ENCODE data around the gene TANC1.

Gene TANC1

DNA sequence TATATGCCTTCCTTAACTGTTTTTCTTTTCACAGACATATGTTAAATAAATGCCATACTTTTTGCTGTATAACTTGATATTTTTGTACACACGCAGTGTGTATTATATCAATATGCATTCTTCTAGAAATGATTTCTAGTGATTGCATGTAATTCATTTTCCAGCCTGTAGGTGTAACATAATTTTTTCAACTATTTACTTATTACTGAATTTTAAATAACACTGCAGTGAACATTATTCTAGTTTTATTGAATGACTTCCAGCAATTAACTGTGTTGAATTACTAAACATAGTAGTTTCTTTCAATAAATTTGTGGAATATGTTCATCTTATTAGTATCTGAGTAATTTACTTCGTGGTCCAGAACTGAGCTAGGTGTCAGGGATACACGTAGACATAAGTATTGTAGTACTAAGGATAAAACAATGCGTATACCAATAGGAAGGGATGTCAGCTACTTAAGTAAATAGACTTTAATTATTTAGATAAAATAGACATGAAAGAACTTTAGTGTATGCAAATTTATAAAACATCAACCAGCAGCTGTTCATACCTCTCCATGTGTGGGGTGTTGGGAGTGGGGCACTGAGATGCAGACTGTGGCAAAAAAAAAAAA is 28.0 kb downstream of the TANC1 start:
- DNase-seq, result no peak

DNA sequence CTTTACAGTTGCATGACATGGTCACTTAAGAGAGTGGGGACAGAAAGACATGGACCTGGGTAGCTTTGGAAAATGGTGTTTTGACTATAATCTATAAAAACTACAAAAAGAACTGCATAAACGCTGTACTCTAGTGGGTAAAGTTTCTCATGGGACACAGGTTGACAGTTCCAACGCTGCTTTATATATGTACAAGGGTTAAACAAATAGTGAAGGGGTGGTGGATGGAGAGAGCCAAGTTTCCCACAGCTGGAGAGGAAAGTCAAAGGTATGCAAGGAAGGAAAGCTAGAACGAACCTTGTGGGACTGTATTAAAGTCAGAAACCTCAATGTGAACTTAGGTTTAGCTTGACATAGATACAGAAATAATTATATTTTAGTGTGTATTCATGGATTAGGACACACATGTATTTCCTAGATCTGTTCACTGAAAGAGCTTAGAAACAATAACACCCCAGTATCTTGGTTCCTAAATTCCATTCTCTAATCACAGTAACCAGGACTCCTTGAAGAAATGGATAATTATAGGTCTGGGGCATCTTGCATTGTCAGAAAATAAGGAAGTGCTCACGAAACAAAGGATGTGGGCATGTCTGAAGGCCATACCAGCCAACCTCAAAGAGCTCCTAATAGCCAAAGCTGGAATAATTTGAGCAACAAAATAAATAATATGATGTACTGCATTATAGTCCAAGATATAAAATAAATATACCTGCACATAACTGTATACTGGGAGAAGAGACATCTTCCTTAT is 28.8 kb downstream of the TANC1 start:
- no peak for DNase-seq

GRCh38 chr2:158998551-158999248 is 30.3 kb downstream of the TANC1 start:
- no peak for DNase-seq

DNA sequence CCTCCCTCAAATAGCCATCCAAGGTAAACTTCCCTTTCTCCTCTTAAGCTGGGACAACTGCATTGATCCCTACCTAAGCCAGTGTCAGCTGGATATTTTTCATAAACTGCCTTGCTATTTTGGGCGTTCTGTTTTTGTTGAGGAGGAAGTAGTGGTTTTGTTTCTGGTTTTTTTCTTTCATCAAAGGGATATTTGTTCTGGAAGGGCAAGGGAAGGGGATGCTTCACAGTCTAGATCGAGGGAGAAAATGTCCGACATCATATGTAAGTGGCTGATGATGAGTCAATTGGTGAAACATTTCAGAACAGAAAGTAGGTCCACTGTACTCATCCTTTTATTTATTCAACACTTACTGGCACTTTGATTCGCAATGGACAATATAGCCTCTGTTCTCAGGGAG is 31.0 kb downstream of the TANC1 start:
- DNase-seq, result peak; percentile 48

DNA sequence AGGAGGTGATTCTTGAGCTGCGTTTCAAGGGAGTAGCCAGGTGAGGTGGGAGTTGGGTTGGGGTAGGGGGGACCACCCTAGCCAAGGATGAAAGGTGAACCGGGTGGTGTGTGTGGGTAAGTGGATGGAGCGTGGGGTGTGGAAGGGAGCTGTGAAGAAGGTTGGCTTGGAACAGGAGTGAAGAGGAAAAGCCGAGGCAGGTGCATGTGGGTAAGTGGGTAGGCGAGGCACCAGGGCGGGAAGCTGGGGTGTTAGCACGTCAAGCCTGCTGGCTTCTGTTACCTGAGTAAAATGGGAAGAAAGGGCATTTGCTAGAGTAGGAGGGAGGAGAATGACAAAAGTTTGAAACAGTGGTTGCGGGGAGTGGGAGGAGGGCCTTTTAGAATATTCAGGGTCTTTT is 31.6 kb downstream of the TANC1 start:
- DNase-seq, result no peak

GRCh38 chr2:159002462-159003111 is 34.1 kb downstream of the TANC1 start:
- no peak for DNase-seq

GRCh38 chr2:159003555-159003954 is 35.1 kb downstream of the TANC1 start:
- DNase-seq, result no peak

DNA sequence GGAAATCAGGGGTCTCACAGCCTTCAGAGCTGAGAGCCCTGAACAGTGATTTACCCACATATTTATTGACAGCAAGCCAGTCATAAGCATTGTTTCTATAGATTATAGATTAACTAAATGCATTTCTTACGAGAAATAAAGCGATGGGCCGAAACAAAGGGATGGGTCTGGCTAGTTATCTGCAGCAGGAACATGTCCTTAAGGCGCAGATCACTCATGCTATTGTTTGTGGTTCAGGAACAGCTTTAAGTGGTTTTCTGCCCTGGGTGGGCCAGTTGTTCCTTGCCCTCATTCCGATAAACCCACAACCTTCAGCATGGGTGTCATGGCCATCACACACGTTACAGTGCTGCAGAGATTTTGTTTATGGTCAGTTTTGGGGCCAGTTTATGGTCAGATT is 36.4 kb downstream of the TANC1 start:
- no peak for DNase-seq

- no peak for DNase-seq
Observed at GRCh38 chr2:159009940-159010339, 41.5 kb downstream of the TANC1 start.

DNA sequence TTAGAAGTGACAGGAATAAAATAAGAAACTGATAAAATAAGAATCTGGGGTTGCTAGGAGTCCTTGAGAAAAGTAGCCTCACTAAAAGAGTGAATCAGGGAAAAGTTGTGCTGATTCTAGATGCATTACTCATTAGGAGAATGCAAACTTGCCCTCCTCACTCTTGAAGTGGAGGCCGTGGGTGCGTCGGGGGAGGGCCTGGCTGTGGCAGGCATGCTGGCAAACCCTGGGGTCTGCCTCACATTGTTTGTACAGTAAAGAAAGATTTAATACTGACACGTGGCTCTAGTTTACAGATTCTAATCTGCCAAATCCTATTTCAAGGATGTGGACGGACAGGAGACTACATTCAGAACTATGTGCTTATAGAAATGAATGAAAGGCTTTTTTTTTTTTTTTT is 41.9 kb downstream of the TANC1 start:
- no peak for DNase-seq

DNA sequence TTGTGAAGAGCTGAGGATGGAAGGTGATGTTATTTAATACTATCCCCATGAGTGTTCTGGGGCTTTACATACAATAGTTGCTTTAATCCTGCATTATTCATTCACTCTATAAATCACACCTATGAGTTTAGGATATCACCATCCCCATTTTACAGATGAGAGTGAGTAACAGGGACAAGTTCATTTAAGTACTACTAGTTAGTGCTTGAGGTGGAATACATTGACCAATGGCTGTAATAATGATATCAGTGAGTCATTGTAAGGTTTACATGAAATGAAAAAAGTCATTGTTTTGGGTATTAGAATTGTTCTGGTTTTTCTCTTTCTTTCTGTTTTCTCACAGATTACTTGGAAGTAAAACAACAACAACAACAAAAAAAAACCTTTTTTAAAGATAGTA is 42.5 kb downstream of the TANC1 start:
- no peak for DNase-seq

- DNase-seq, result no peak
Observed at GRCh38 chr2:159012142-159012541, 43.7 kb downstream of the TANC1 start.

- DNase-seq, result no peak
Observed at GRCh38 chr2:159013103-159013502, 44.7 kb downstream of the TANC1 start.

- no peak for DNase-seq
Observed at GRCh38 chr2:159015174-159015573, 46.7 kb downstream of the TANC1 start.

GRCh38 chr2:159015823-159016222 is 47.4 kb downstream of the TANC1 start:
- no peak for DNase-seq

DNA sequence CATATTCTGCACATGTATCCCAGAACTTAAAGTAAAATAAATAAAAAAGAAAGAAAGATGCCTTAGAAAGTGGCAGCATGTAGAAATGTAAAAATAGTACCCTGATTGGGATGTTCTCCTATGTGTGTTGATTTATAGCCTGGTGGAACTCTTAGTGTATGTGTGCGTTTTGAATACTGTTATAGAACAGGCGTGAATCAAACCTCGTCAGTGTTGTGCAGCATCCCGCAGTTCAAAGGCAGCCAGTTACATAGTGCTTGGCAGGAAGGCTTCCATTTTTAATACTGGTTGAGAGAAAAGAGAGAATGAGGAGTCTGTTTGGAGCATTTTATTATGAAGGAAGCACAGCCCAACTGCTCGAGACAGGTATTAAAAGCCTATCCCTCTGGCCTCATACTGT is 49.4 kb downstream of the TANC1 start:
- no peak for DNase-seq

- DNase-seq, result no peak
Observed at GRCh38 chr2:159019021-159019420, 50.6 kb downstream of the TANC1 start.

DNA sequence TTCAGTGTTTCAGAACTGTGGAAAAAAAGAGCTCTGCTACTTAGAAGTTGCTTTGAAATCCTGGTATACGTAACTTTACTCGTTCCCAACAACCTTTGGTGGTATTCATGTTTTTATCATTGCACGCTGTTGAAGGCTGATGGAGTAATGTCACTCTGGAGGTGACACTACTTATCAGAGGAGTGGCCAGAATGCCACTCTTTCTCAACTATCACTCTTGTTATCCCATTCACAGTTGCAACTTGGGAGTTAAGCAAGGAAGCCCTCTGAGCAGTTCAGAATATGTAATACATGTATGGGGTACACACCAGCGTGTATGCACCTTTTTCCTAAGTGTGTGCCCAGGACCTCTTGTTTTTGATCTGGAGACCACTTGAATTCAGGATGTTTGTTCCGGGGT is 53.6 kb downstream of the TANC1 start:
- DNase-seq, result no peak

- no peak for DNase-seq
Observed at GRCh38 chr2:159026170-159026569, 57.7 kb downstream of the TANC1 start.

DNA sequence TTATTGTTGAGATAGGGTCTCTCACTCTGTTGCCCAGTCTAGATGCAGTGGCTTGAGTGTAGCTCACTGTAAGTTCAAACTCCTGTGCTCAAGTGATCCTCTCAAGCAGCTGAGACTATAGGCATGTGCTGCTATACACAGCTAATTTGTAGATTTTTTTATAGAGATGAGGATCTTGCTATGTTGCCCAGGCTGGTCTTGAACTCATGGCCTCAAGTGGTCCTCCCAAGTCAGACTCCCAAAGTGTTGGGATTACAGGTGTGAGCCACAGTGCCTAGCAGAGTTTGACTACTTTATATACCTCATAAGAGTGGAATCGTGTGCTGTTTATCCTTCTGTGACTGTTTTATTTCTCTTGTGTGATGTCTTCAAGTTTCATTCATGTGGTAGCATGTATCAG is 60.3 kb downstream of the TANC1 start:
- DNase-seq, result no peak

GRCh38 chr2:159029936-159030335 is 61.5 kb downstream of the TANC1 start:
- DNase-seq, result no peak

DNA sequence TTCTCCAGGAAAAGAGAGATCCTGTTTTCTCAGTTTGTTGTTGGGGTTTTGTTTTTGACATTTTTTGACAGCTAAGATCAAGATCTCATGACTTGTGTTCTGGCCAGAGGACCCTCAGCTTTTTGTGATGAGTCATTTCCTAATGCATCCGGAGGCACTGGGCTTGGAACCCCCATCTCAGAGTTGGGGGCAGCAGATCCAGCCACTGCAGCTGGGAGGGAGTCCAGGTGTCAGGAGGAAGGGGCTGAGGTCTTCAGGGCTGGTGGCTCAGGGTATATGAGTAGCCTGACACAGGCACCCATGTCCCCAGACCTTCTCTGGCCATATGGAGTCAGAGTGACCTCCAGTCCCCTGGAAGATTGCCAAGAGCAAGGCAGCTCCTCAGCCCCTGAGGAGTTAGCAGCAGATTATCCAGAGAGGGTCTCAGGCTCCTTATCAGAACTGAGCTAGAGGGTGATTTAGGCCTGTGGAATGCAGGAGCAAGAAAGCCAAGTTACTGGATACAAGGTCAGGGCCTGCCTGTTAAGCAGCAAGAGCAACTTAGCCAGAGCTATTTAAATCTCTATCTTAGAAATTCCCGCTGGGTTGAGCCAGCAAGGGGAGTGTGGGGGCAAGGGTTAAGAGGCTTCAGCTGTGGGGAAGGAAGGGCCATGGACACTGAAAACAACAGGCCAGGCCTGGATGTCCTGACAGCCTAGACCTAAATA is 62.4 kb downstream of the TANC1 start:
- no peak for DNase-seq

DNA sequence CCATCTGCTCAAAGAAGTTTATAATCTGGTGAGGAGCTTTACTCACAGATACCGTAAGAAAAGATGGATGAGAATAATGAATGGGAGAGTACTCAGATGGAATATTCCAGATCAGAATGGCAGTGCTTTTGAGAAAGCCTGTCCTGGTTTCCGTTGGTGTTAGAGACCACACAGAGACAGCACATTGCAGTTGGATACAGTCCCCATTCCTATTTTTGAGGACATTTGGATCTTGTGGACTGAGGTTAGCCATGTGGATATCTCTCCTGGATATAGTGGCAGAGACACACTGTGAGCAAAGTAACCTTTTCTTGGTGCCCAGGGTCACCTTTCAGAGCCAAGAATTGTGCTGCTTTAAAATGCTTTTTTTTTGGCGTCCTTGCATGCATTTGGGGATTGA is 63.7 kb downstream of the TANC1 start:
- no peak for DNase-seq
